ENCODE data around the gene GPD1.
"Not testable (repeated sequence)": the region's sequence is repeated elsewhere in the genome, so short reads cannot be mapped to it uniquely, and the experiment has no call there.

The GPD1 gene

DNA sequence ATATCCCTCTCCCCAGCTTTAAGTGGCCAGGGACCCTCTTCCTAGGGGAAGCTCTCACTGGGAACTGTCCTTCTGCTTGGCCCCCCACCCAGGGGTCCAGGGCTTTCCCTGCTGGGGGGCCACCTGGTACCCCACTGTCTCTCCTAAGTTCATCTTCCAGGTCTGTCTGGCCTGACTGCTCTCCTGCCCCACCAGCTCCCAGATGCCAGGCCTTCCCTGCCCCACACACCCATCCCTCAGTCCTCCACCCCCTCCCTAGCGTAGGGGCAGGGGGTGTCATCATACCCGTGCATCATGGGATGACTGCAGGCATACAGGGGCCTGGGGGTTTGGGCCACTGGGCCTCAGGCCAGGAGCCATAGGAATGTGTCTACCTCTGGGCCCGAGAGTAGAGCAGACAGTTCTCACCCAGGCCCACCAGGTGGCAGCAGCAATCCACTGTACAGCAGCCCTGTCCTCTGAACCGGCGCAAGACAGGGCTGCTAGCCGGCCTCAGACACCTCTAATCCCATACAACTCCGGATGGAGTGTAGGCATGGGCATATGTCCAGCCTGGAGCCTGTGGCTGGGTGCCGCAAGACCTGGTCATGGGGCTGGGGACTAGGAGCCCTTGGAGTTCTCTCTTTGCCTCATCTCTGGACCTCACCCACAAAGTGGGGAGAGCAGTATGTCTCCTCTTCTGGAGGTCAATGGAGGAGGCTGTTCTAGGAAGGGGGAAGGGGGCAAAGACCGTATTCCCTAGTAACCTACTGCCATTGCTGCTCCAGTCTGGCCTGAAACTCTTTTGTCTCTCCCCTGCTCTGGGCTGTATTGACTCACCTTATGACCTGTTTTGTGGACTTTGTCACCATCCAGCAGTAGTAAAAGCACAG is 28.6 kb upstream of the GPD1 start:
- peak; percentile 44 to 73 for DNase-seq

DNA sequence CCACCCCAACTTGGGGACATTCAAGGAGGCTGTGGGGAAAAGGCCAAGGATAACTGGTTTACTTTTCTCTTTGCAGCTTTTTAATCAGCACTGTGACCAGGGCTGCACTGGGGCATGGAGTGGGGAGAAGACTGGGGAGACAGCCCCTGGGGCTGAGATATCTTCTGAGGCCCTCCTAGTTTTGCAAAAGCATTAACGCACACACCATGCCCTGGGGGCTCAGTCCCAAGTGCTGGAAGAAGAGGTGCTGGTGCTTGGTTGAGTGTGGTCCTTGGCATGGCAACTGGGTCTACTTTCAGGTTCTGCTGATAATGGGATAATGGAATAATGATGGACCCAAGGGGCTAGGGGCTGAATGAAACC is 28.0 kb upstream of the GPD1 start:
- DNase-seq: no peak

DNA sequence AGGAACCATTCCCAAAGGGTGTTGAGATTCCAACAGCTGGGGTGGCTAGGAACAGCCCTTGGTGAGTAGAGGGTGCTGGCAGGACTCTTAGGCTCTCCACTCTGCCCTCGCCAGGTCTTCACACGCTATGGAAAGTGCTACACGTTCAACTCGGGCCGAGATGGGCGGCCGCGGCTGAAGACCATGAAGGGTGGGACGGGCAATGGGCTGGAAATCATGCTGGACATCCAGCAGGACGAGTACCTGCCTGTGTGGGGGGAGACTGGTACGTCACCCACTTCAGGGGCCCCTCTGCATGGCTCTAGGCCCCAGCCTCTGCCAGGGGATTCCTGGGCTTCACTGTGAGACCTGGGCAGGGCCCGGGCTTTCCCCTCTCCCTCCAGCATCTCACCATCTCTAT is 26.7 kb upstream of the GPD1 start:
- DNase-seq: no peak

DNA sequence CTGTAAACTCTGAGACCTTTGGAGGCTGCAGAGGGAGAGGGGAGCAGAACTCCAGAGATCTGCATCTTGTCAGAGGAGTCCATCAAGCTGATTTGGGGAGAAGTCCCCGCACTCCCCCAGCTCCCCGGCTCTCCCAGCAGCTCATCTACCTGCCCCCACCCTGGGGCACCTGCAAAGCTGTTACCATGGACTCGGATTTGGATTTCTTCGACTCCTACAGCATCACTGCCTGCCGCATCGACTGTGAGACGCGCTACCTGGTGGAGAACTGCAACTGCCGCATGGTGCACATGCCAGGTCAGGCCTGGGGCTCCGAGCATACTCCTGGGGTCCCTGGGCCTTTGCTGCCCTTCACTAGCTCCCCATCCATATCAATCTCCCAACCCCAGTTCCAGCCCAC is 25.5 kb upstream of the GPD1 start:
- DNase-seq: no peak

DNA sequence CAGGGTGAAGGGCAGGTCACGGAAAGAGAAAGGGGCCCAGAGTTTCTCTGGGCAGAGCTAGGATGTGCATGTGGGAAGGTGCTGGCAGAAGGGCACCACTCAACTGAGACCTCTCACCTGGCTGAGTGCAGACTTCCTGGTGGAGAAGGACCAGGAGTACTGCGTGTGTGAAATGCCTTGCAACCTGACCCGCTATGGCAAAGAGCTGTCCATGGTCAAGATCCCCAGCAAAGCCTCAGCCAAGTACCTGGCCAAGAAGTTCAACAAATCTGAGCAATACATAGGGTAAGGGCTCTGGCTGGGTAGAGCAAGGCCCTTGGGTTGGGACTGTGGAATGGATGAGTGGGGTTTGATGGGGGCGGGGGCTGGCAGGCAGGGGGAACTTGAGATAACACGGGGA is 24.0 kb upstream of the GPD1 start:
- no peak for DNase-seq

DNA sequence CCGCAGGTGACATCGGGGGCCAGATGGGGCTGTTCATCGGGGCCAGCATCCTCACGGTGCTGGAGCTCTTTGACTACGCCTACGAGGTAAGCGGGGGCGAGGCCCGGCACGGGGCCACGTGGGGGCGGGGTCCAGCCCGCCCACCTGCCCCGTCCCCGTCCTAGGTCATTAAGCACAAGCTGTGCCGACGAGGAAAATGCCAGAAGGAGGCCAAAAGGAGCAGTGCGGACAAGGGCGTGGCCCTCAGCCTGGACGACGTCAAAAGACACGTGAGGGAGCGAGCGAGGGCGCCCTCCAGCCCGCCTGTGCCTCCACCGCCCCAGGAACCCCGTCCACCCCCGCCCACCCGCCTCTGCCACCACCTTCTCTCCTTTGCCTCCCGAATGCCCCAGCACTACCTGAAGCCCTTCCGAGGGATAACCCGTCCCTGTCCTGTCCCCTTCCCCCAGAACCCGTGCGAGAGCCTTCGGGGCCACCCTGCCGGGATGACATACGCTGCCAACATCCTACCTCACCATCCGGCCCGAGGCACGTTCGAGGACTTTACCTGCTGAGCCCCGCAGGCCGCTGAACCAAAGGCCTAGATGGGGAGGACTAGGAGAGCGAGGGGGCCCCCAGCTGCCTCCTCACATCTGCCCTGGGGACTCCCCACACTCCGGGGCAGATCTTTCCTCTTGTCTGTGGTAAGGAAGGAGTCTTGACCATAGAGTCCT is 22.6 kb upstream of the GPD1 start:
- DNase-seq: no peak

DNA sequence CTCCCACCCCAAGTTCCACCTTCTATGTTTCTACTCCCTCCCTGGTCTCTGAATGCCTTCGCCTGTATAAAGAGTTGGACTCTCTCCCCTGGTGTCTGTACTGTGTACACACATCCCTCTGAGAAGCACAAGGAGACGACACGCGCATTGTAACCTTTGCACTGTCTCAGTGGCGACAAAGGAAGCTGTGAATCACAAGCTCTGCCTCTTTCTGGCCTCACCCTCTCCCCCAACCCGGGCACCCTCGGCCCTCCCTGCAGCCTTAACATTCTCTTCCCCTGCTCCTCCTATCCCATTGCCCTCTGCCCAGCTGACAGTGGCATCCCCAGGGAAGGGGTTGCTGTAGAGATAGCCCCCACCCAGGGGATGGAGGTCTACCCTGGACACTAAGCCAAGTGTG is 21.2 kb upstream of the GPD1 start:
- DNase-seq: no peak

DNA sequence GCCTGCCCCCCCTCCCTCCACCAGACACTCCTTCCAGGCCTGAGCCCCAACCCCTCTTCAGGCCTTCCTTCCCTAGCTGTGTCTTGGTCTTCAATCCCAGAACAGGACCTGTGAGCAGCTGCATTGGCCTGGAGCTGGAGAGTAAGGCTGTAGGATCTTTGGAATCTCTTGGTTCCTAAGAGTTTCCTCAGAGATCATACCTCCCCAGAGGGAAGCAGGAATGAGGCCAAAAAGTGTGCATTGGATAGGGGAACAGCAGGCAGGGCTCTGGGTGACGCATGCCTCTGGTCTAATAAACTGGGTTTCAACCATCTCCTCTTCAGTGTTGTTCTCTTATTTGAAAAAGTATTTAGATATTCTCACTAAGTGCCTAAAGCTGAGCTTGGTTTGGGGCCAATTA is 20.5 kb upstream of the GPD1 start:
- no peak for DNase-seq

DNA sequence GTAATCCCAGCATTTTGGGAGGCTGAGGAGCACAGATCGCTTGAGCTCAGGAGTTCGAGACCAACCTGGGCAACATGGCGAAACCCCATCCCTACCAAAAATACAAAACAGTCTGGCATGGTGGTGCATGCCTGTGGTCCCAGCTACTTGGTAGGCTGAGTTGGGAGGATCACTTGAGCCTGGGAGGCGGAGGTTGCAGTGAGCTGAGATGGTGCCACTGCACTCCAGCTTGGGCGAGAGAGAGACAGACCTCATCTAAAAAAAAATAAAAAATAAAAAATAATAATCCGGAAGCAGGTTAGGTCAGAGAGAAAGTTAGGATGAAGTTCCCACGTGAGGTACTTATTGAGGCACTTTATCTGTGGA is 19.4 kb upstream of the GPD1 start:
- DNase-seq: not testable (repeated sequence)

DNA sequence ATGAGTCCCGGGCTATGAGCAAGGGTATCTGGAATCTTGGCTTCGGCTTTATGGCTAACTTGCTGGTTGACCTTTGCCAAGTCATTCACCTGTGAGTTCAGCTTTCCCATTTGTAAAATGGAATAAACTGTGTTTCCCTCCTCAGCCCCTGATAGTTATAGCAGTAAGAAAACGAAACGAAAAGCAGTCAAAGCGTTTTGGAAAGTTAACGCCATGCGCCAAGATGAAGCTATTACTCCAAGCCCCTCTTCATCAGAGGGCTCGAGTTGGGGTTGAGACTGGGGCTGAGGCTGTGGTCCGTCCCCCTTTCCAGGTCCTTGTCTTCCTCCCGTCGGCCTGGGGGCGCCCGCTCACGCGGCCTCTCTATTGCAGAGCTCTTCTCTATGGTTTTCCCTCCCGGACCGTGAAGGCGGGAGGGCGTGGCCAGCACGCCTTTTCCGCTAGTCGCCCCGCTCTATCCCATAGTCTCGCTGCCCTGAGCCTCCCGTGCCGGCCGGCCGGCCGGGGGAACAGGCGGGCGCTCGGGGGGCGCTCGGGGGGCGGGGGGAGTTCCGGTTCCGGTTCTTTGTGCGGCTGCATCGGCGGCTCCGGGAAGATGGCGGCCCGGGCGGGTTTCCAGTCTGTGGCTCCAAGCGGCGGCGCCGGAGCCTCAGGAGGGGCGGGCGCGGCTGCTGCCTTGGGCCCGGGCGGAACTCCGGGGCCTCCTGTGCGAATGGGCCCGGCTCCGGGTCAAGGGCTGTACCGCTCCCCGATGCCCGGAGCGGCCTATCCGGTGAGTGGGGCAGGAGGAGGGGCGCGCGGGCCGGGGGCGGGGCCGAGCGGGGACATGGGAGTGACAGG is 18.8 kb upstream of the GPD1 start, which contains the start of gene SMARCD1:
Gene SMARCD1, plus strand, starts transcription at position 568 of the 840 bp plus-strand sequence. Its CDS starts 28 bp downstream, at position 596.
- DNase-seq: peak; percentile 91 to 94

DNA sequence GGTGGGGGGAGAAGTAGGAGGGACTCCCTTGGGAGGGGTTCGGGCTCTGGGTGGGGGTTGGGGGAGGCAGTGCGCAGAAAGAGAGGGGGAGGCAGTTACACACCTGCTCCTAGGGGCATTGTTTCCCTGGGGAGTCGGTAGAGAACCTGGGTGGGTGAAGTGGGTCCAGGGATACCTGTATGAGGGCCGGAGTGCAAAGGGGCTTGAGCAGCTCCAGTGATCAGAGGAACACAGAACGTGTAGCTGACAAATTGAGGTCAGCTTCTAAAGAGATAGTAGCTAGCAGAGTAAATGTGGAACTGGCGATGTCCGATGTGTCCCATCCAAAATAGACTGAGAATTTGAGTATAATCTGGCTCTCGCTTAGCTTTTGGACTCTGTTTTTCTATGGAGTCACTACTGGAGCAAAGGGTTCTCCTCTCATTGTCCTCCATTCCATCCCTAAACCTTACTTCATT is 18.2 kb upstream of the GPD1 start:
- DNase-seq: no peak

DNA sequence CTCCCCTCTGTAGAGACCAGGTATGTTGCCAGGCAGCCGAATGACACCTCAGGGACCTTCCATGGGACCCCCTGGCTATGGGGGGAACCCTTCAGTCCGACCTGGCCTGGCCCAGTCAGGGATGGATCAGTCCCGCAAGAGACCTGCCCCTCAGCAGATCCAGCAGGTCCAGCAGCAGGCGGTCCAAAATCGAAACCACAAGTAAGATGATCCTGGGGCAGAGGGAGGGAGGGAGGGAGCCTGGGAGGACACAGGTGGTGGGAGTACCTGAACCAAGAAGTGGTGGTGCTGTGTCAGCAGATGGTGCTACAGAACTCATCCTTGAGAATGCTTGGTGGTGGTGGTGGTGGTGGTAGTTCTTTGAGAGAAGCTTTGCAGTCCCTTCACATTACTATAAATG is 17.7 kb upstream of the GPD1 start:
- DNase-seq: no peak

DNA sequence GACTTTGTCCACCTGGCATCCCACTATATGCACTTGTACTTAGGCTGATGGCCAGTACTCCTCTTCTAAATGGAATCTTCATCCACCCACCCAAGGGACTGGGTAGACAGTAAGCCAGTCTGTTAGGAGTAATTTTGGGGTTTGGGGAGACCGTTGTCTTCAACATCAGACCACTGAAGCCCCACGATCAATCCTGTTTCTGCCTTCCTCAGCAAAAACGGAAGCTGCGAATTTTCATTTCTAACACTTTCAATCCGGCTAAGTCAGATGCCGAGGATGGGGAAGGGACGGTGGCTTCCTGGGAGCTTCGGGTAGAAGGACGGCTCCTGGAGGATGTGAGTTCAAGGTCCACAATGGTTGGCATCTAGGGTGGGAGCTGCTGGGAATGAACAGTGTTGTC is 16.7 kb upstream of the GPD1 start:
- DNase-seq: no peak

DNA sequence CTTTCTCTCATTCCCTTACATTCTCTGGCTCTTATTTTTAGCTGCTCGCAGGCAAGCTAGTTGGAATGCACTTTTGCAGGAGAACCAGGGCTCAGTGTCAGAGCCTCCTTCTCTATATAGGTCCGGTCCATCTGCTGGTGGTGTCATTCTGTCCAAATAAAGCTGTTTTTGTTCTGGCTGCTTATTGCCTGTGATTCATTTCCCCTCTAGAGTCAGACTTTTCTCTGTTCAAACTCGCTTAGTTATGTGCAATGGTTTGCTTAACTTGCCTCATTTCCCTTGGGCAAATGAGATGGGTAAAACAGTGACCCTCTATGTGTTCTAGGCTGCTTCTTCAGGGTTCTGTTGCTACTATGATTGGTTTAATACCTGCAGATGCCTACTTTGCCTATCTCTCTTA is 15.8 kb upstream of the GPD1 start:
- no peak for DNase-seq

DNA sequence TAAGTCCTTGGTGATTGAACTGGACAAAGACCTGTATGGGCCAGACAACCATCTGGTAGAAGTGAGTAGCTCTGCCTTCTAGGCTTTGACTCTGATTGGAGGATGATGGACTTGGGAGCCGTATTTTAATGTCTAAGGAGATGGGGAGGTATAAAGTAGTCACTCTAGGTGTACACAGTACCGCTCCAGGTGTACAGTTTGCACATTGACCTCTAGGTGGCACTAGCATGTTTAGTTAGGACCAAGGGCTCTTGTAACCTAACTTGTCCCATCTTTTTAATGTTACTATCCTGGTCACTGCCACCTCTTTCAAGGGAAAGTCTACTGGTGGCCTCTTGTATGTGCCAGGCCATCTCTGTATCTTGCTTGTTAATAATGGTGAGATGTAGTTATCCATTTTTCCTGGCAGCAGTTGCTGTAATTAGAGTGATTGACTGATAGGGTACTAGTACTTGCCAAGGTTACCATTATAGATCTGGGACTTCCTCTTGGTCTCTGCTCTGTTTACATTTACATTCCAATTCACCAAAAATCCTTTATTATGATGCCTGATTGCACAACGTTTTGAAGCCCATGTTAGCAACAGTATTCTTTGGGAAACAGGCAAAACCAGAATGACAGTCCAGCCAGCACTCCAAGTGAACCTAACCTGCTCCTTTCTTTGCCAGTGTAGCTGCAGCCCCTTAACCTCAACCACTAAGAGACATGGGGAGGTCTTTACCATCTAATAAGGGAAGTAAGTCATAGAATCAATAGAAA is 15.1 kb upstream of the GPD1 start:
- DNase-seq: peak in 1 of 2 donors; percentile 14

DNA sequence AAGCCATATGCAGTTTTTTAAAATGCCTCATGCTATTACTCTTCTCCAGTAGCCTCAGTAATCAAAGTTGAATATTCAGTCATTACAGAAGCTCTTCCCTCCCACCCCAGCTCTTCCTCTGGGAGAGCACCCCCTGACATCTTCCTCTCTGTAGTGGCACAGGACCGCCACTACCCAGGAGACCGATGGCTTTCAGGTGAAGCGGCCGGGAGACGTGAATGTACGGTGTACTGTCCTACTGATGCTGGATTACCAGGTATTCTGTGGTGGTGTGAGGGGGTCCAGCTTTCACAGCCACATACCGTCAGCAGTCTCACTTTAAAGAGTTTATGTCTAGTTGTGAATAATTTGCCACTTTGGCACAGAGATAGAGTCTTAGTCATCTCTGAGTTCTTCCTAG is 14.1 kb upstream of the GPD1 start:
- no peak for DNase-seq

DNA sequence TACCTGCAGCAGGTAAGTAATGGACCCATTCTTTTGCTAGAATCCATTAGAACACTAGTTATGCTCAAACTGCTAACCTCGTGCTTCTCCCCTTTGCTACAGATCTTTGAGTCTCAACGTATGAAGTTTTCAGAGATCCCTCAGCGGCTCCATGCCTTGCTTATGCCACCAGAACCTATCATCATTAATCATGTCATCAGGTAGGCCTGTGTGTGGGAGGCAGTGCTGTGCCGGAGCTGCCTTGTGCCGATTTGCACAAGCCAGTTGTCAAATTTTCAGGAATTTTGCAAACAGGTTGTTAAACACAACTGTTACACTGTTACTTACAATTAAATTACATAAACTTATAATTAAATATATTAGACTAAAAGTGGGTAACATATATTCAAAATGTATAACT is 13.4 kb upstream of the GPD1 start:
- no peak for DNase-seq

DNA sequence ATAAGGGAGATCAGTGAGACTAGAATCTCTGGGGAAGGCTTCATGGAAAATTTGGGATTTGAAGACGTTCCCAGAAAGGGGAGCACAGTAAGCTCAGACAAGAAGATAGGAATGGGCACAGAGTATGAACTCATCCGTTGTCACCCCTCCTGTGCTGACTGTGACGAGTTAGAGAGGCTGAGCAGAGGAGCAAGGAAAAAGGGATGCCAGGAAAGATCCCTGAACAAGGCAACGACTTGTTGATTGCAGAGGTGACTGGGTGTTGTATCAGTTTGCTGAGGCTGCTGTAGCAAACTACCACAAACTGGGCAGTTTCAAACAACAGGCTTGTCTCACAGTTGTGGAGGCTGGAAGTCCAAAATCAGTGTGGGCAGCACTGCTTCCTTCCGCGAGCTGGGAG is 5.9 kb upstream of the GPD1 start:
- DNase-seq: no peak

DNA sequence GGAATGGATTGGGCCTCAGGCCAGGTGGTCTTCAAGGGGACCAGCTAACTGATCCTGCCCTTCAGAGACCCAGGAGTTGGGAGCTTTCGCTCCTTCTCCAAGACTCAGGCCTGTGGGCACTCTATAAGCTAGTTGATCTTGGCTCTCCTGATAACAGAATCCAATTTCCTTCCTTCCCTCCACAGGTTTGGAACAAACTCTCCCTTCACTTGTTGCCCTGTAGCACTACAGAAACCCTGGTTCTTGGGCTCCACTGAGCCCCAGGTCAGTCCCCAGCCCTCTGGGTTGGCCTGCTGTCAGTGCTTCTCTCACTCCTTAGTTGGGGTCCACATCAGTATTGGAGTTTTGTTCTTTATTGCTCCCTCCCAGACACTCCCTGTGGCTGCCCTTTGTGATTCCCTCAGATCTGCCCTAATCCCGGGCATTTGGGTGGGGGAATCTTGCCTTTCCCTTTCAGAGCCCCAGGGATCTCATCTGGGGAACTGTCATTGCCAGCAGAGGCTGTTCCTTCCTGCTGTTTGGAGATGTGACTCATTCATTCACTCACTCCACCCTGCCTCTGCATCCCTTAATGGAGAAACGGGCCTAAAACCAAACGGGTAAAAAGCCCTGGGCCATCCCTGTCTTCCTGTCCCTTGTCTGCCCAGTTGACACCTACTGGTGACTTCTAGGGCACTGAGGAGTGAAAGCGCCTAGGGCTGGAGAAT is 4.4 kb upstream of the GPD1 start:
- DNase-seq: no peak

DNA sequence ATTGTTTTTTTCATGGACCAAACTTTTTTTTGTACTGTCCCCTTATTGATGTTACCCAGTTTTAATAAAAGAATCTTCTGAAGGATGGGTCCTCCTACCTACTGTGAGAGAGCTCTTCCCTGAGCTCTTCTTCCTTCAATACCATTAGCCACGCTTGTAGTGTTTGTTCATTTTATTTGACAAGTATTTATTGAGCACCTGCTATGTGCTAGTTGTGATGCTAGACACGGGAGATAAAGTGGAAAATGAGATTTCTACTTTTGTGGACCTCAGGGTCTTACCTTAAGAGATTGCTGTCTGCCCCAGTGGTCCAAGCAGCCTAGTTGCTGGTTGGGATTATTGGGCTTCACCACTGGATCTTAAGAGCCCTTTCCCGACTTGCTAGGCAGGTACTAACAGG is 3.2 kb upstream of the GPD1 start:
- no peak for DNase-seq

DNA sequence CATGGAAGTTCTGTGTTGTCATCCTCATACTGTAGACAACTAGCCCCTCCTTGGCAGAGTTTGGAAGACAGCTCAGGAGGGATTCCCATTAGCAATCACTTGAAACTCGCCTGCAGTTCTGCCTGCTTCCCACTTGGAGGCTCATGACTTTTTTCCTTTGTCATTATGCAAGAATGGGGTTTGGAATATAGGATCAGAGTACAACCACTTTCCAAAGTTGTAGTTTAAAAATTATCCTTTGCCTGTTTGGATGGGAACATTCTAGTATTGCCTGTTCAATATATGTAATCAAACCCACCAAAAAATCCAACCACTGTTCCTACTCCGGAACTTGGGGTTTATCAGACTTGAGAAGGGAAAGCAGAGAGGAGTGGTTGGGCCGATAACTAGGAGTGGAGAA is 2.1 kb upstream of the GPD1 start:
- DNase-seq: peak in 1 of 2 donors; percentile 49

DNA sequence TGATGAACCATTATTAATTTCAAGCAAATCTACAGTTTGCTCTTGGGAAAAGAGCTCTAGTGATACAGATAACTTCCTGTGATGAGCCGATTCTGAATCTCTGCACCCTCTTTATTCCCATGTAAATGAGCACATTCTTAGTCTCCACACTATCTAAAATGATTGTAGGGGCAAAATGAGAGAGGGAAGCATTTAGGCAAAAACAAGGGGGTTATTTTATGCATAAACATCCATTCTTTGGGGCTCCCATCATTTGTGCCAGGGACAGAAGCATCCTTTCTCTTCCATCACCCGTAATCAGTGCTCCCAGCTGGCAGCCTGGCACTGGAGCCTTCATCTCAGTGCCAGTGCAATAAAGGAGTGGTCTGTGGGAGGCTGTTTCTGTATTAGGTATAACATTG is 1.7 kb upstream of the GPD1 start:
- DNase-seq: peak; percentile 52 to 77
